GM19468 (cell line): ENCODE measurements around the gene RPL10L.

Experiments used
- ATAC-seq: cut with Tn5 transposase; IDR thresholded peaks from one replicate; pipeline ENCODE4 v1.9.1; 2021; ENCODE audit warnings: mild to moderate bottlenecking, moderate library complexity, moderate number of reproducible peaks; ENCODE audit not compliant: unreplicated experiment; ENCODE audit errors: extremely low read depth

RPL10L gene

DNA sequence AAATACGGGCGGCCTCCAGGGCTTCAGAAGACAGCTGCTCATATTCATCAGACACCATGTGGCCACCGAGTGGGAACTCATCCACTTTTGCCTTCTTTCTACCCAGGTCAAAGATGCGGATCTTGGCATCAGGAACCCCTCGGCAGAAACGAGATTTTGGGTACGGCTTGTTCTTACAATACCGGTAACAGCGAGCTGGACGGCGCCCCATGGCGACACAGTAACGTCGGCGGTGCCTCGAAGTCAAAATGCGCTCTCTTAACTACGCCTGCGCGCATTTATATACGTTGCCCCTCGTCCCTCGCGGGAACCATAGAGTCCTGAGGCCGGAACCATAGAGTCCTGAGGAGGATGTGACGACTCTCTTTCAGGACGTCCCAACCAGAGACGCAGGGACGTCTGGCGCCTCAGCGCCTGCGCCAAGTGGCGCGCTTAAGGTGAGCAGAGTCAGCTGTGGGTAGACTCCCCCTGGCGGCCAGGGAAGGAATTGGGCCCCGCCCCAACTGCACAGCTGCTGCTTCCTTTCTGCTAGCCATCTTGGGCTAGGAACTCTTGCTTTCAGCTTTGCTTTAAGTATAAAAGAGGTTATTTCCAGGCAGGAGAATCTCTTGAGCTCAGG, at the start of gene RPL10L:
RPL10L (minus strand) TSS at position 256 of the 619 bp plus-strand sequence; CDS start at position 211, 45 bp downstream.
- ATAC-seq: no peak

DNA sequence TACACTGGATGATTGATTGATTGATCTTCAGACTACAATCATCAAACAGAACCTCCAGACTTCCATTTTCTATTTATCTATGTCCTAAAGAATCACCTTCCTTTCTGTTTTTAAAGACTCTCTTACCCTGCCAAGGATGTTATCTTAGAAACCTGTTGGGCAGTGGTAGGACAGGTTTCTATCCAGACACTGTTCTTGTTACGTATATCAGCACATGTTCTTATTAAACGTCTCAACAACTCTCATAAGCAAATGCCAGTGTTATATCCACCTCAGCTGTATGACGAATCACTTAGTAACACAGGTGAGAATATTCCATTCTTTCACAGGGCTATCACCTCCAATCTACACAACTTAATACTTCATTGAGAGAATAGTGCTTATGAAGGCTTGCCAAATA, 40.2 kb upstream of the RPL10L start:
- no peak for ATAC-seq

DNA sequence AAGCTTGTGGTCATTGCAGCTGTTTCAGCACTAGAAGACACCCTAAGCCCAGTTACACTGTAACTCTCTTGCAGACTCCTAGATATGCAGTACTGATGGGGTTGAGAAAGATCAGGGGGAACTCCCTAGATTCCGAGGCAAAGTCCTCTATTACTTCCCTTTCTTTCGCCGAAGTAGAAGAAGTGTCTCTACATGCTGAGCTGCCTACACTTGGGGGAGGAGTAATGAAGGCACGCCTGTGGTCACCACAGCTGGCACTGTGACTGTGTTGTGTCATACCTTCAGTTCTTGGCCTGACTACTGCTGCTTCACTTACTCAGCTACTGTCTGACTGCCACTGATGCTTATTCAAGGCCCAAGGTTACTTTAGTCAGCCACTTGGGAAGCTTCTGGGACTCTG, 35.1 kb upstream of the RPL10L start:
- ATAC-seq: no peak

DNA sequence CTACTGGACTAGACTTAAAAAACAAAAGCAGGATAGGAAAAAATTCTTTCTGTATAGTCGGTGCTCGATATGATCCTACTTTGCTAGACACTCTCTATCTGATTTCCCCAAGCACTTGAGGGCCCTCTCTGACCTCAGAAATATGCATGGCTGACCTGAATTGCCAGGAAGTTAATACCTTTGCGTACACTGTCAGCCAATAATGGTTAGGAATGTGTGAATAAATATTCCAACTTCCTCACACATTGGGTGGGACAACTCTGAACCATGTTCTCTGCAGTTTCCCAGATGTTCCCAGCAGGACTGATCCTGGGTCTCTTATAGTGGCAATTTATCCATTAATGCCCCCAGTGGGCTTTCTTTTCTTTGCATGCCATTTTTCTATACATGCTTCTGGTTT, 20.5 kb upstream of the RPL10L start:
- ATAC-seq: no peak

DNA sequence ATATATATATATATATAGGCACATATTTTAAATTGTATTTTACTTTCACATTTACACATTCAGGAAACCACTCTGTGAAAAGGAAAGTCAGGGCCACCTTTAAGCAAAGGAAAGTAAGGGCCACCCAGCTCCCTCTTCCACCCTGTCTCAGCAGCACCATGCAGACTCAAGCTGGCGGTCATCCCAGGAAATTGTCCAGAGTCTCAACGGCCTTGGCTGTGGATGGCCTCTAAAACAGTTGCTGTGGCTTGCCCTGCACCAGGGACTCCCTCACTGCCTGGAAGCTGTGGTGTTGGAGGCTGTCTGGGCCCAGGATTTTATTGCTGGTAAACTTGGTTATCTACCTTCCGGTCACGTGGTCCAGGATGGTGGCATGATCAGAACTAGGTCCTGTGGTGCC, 11.8 kb upstream of the RPL10L start:
- ATAC-seq: no peak

DNA sequence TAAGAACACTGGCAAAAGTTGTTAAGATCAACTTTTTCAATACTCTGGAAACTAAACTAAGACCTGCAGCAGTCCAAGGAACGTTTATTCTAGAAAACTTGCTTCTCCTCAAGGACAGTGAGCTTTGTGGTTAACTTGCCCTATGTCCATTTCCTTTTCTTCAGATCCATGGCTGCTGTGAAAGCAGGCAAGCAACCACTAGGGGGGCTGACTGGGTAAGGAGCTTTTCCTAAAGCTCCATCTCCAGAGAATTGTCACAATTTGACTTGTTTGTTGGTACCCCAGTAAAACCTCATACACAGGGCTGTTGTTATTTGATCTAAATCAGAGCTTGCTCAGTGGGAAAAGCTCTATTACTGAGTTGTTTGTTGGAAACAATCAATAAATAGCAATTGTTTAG, 10.1 kb upstream of the RPL10L start:
- ATAC-seq: no peak

DNA sequence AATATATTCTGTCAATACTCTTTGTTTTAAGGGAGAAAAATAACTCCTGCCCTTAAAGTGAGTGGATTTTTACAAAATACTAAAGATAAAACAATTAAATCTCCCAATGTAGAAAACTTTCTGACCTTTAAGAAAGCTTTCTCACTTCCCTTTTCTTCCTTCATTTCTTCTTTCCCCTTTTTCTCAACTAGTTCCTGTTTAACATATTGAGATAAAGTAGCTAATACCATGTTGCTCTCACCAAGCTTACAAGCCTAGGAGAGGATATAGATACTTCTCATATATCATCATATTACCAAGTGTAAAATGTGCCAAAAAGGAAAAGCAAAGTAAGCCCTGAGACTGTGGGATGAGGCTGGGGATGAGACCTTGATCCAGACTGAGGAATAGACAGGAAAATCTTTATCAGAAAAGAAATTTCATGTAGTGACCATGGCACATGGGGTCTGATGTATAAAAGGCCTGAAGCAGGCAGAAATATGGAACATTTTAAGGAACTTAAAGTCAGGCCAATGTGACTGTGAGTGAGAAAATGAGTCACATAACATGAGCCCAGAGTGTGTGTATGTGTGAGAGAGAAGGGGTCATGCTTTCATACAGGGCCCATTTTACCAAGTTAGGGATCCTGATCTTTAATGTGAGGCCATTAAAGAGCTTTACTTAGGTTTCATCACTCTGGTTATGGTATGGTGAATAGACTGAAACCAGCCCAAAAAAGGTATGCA, 1.6 kb upstream of the RPL10L start:
- ATAC-seq: no peak

DNA sequence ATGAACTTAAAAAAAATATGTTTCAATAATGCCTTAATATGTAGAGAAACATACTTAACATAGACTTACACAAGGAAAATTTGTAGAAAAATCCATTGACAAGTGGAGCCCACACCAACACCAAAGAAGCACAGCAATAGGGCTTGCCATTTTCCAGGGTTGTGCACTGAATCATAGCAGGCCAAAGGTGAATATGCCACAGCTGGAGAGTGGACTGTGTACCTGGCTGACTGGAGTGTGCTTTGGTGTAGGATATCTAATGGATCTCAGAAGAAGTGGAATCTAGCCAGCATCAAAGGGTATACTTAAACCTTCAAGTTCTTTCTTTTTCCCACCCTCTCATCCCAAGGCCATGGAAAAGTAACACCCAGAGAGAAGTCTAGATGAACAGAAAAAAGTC, 4.8 kb downstream of the RPL10L start:
- no peak for ATAC-seq

DNA sequence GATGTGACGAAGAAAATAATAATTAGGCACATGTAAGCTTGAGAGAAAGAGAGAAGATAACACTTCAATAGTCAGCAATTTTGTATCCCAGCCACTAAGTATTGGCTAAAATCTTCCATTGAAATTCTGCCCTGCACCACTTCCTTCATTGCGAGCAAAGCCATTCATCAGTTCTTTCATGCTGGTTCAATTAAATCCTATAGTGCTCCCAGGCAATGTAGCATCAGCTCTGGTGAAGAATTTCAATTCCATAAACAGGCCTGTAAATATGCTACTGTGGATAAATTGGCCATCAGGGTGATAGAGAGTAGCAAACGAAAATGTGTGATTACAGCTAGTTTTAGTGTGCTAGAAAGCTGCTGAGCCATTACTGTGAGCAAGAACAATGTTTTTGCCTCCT, 24.7 kb downstream of the RPL10L start:
- no peak for ATAC-seq
